GM12878 (cell line): ENCODE data around the gene SLC4A1. TPM values are rescaled to one million over a fixed set of nuclear protein-coding genes. Genes with fewer than 3 reads are reported as not detected.

Experiments
- ATAC-seq: fragments of 200-7000 bp; cut with Tn5 transposase; 3 replicates; pipeline ENCODE4 v1.9.1; 2020; ENCODE audit warnings: mild to moderate bottlenecking, moderate library complexity
- BruUV-seq: library from RNA; stranded (reverse); fragments of 400-500 nt; replicated peaks from 2 replicates; lab custom pipeline; 2021; lab: Mats Ljungman, UMichigan
- CTCF ChIA-PET: fragments of 300-600 bp; sonication (Branson Sonifier 250); formaldehyde crosslinking; extraction: SDS; loops from one replicate; lab custom pipeline; 2021; ENCODE audit warnings: inconsistent platforms; lab: Yijun Ruan, JAX
- POLR2A ChIA-PET: fragments of 350-600 bp; formaldehyde crosslinking; extraction: SDS; loops from one replicate; lab custom pipeline; 2021; ENCODE audit warnings: inconsistent platforms; lab: Charles Lee
- RAD21 ChIA-PET: fragments of 300-600 bp; sonication (Branson Sonifier 250); formaldehyde crosslinking; loops from one replicate; lab custom pipeline; 2023; ENCODE audit warnings: antibody characterized with exemption; ENCODE audit not compliant: unreplicated experiment; lab: Charles Lee
- SMC1A ChIA-PET: fragments of 300-600 bp; sonication (Branson Sonifier 250); formaldehyde crosslinking; loops from one replicate; lab custom pipeline; 2023; ENCODE audit not compliant: unreplicated experiment, uncharacterized antibody; lab: Charles Lee
- DNase-seq: peaks from one replicate; pipeline ENCODE4 v3.0.0-alpha.2; 2011; ENCODE audit warnings: low read depth, low spot score
- FAIRE-seq: peaks from 3 replicates; lab custom pipeline; 2011; peaks lifted over from hg19 to GRCh38; lab: Jason Lieb, UNC
- H2AFZ ChIP-seq: 2 replicates; pipeline ENCODE4 v1.6.0; 2011; ENCODE audit warnings: low read depth, low read length, control low read depth; ENCODE audit not compliant: control insufficient read depth
- H3K27ac ChIP-seq: 2 replicates; pipeline ENCODE4 v1.5.1; 2011; ENCODE audit warnings: control low read depth; ENCODE audit not compliant: control insufficient read depth, insufficient read depth
- H3K27me3 ChIP-seq, 2 experiments: replicated peaks in 1 of 2; 2 replicates each; pipeline versions ENCODE4 v1.6.0 to v1.6.1; 2011; ENCODE audit warnings: low read length in 1 of 2; ENCODE audit not compliant: control insufficient read depth in 2 of 2, insufficient read depth in 2 of 2
- H3K36me3 ChIP-seq, 2 experiments: 2 replicates each; pipeline ENCODE4 v1.5.1; 2011; ENCODE audit warnings: low read length in 1 of 2; ENCODE audit not compliant: control insufficient read depth in 2 of 2, insufficient read depth in 2 of 2
- H3K4me1 ChIP-seq: 2 replicates; pipeline ENCODE4 v1.6.1; 2011; ENCODE audit warnings: mild to moderate bottlenecking, low read length, moderate library complexity, mixed read lengths; ENCODE audit not compliant: control insufficient read depth, insufficient read depth
- H3K4me2 ChIP-seq: 2 replicates; pipeline ENCODE4 v1.6.0; 2011; ENCODE audit warnings: control low read depth; ENCODE audit not compliant: control insufficient read depth, insufficient read depth
- H3K4me3 ChIP-seq: fragments of 200-600 bp; sonication (generic); 2 replicates; pipeline ENCODE4 v1.5.1; 2016
- H3K79me2 ChIP-seq: 2 replicates; pipeline ENCODE4 v1.6.0; 2011; ENCODE audit warnings: low read length; ENCODE audit not compliant: control insufficient read depth, insufficient read depth
- H3K9ac ChIP-seq: 2 replicates; pipeline ENCODE4 v1.8.0; 2011; ENCODE audit warnings: low read length, control low read depth, mixed read lengths; ENCODE audit not compliant: control insufficient read depth, insufficient read depth
- H3K9me3 ChIP-seq: replicated peaks from 3 replicates; pipeline ENCODE4 v1.5.1; 2011; ENCODE audit warnings: mild to moderate bottlenecking, low read length; ENCODE audit not compliant: control insufficient read depth, insufficient read depth
- H4K20me1 ChIP-seq: 2 replicates; pipeline ENCODE4 v1.6.0; 2011; ENCODE audit not compliant: control insufficient read depth, insufficient read depth
- BCL11A ChIP-seq: IDR thresholded peaks from 2 replicates; pipeline ENCODE4 v1.6.1; 2011; ENCODE audit warnings: low read depth, low read length
- BHLHE40 ChIP-seq, 2 experiments: fragments of 450-650 bp in 1 of 2; IDR thresholded peaks; 2 replicates each; pipeline ENCODE4 v1.6.1; 2011 to 2017; ENCODE audit warnings: low read depth in 2 of 2, borderline replicate concordance in 1 of 2, improper control_type of control experiment in 1 of 2, low read length in 1 of 2, mild to moderate bottlenecking in 1 of 2
- FOXM1 ChIP-seq: IDR thresholded peaks from 2 replicates; pipeline ENCODE4 v1.6.1; 2012; ENCODE audit warnings: low read depth, mild to moderate bottlenecking, inconsistent platforms, low read length, moderate library complexity
- HCFC1 ChIP-seq: fragments of 150-350 bp; IDR thresholded peaks from 2 replicates; pipeline ENCODE4 v1.6.1; 2014; ENCODE audit warnings: low read length
- JUNB ChIP-seq: IDR thresholded peaks from 2 replicates; pipeline ENCODE4 v1.6.1; 2016; ENCODE audit warnings: antibody characterized with exemption, mild to moderate bottlenecking
- NR2C2 ChIP-seq: IDR thresholded peaks from 2 replicates; pipeline ENCODE4 v1.6.1; 2011; ENCODE audit warnings: borderline replicate concordance, low read depth; ENCODE audit not compliant: control insufficient read depth, insufficient read length
- PAX8 ChIP-seq: fragments of 450-650 bp; IDR thresholded peaks from 2 replicates; pipeline ENCODE4 v1.6.1; 2017; ENCODE audit warnings: mild to moderate bottlenecking, moderate library complexity
- SREBF2 ChIP-seq: IDR thresholded peaks from 2 replicates; pipeline ENCODE4 v1.6.1; 2012; ENCODE audit warnings: mild to moderate bottlenecking, low read length
- TAF1 ChIP-seq: IDR thresholded peaks from 2 replicates; pipeline ENCODE4 v1.6.1; 2011; ENCODE audit warnings: mild to moderate bottlenecking, low read depth, low read length, borderline replicate concordance
- WRNIP1 ChIP-seq: IDR thresholded peaks from 2 replicates; pipeline ENCODE4 v1.6.1; 2011; ENCODE audit warnings: low read depth, low read length, improper control_type of control experiment, borderline replicate concordance
- ZNF217 ChIP-seq: fragments of 450-650 bp; IDR thresholded peaks from 2 replicates; pipeline ENCODE4 v1.6.1; 2017; ENCODE audit warnings: antibody characterized with exemption, mild to moderate bottlenecking
- ZNF24 ChIP-seq: fragments of 450-650 bp; IDR thresholded peaks from 2 replicates; pipeline ENCODE4 v1.6.1; 2017; ENCODE audit warnings: antibody characterized with exemption, mild to moderate bottlenecking
- WGBS: methylation state at CpG from one replicate; pipeline ENCODE4 v1.1.6; 2016; ENCODE audit warnings: low lambda C conversion rate; ENCODE audit not compliant: insufficient replicate concordance, insufficient coverage; ENCODE audit errors: missing lambda C conversion rate; 5-methylcytosine and 5-hydroxymethylcytosine counted together
- in situ Hi-C: fragments of 300-500 bp; cut with MboI; formaldehyde crosslinking; loops from 9 replicates; pipeline ENCODE4 v1.14.3; 2018; ENCODE audit warnings: mixed read lengths
- intact Hi-C: fragments of 100-400 bp; cut with micrococcal nuclease; formaldehyde crosslinking; loops from one replicate; pipeline ENCODE4 v1.14.2; 2022; ENCODE audit not compliant: unreplicated experiment
- polyA plus RNA-seq, 11 experiments: library from polyadenylated mRNA; depleted of rRNA in 4 of 11; unstranded in 6 of 11; stranded (reverse) in 5 of 11; fragments of >200 nt; fragmentation: Nextera tagmentation in 4 of 11; fragmentation: Illumina TruSeq in 1 of 11; extraction: Ambion mirVana in 4 of 11; extraction: Trizol in 1 of 11; gene quantifications; 1 replicate in 1 of 11; 2 replicates in 10 of 11; pipeline versions ENCODE4 v1.2.1 to v1.2.3, GENCODE V29; 2011 to 2016; ENCODE audit warnings: inconsistent platforms in 2 of 11, missing spikeins in 2 of 11, low read depth in 1 of 11
- total RNA-seq, 4 experiments: library from RNA; depleted of rRNA in 3 of 4; stranded (reverse); fragments of >200 nt in 3 of 4; fragmentation: Illumina TruSeq in 1 of 4; extraction: Trizol in 1 of 4; gene quantifications; 2 replicates each; pipeline versions ENCODE4 v1.2.1 to v1.2.3, GENCODE V29; 2013 to 2021
- TF ChIP-seq, protein P1 (sequence below): fragments of 450-650 bp; IDR thresholded peaks from 2 replicates; pipeline ENCODE4 v1.6.1; 2017; ENCODE audit warnings: mild to moderate bottlenecking, moderate library complexity
- TF ChIP-seq, protein P2 (sequence below): fragments of 450-650 bp; formaldehyde crosslinking; IDR thresholded peaks from 2 replicates; pipeline ENCODE4 v1.4.0; 2022; ENCODE audit warnings: mild to moderate bottlenecking, moderate library complexity
- TF ChIP-seq, protein P3 (sequence below): IDR thresholded peaks from 2 replicates; pipeline ENCODE4 v1.6.1; 2011; ENCODE audit warnings: mild to moderate bottlenecking, low read depth, low read length, moderate library complexity; ENCODE audit not compliant: insufficient replicate concordance

Gene SLC4A1
- total and polyA plus RNA-seq, 10 of the 15 experiments (the other 5 are each of a cell fraction or from before 2014, with no cell fraction given) = 0.03 TPM; not detected in 9

DNA sequence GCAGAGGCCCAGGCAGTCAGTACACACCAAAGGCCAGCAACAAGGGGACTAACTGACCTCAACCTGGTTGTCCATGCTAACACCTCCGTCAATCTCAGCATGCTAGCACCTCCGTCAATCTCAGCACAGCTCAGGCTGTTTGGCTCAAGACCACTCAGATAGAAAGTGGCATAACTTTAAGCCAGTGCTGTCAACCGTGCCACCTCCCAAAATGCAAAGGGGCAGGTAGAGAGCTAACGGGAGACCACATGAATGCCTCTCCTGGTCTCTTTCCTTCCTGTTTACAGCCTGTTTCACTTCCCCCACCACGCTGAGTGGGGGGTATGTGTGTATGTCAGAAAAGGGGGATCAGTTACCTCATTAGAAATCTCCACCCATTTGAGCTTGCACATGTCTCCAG lies 51.8 kb downstream of the SLC4A1 start (continued):
- TF ChIP-seq, protein P1, sequence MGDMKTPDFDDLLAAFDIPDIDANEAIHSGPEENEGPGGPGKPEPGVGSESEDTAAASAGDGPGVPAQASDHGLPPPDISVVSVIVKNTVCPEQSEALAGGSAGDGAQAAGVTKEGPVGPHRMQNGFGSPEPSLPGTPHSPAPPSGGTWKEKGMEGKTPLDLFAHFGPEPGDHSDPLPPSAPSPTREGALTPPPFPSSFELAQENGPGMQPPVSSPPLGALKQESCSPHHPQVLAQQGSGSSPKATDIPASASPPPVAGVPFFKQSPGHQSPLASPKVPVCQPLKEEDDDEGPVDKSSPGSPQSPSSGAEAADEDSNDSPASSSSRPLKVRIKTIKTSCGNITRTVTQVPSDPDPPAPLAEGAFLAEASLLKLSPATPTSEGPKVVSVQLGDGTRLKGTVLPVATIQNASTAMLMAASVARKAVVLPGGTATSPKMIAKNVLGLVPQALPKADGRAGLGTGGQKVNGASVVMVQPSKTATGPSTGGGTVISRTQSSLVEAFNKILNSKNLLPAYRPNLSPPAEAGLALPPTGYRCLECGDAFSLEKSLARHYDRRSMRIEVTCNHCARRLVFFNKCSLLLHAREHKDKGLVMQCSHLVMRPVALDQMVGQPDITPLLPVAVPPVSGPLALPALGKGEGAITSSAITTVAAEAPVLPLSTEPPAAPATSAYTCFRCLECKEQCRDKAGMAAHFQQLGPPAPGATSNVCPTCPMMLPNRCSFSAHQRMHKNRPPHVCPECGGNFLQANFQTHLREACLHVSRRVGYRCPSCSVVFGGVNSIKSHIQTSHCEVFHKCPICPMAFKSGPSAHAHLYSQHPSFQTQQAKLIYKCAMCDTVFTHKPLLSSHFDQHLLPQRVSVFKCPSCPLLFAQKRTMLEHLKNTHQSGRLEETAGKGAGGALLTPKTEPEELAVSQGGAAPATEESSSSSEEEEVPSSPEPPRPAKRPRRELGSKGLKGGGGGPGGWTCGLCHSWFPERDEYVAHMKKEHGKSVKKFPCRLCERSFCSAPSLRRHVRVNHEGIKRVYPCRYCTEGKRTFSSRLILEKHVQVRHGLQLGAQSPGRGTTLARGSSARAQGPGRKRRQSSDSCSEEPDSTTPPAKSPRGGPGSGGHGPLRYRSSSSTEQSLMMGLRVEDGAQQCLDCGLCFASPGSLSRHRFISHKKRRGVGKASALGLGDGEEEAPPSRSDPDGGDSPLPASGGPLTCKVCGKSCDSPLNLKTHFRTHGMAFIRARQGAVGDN = peak; percentile 84; the same call in 1 of the 2 replicates
- TF ChIP-seq, all 136 proteins: peak for 23

DNA sequence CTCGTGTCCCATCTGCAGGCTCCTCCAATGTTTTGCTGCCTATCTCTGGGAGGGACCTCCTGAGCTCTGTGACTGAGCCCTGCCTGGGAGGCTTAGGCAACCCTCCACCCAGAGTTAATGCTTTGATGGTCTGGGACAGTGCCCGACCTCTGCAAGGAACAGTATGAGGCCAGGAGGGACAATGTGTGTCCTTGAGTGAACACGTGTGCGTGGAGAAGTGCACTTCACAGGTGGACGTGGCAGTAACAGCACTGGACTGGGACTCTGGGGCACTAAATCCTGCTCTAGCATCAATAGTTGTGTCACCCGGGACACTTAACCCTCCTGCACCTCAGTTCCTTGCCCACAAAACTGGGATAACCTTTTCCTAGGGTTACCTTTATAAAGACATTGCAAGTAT lies 53.0 kb downstream of the SLC4A1 start:
- Histone ChIP-seq H3K4me3 (no peak overlapping the region), H3K4me1 (peaks cover 27% of the 10 kb centered on the region), H3K9ac (no peak overlapping the region), H3K27ac (no peak overlapping the region), H3K9me3 (no peaks in the 10 kb centered on the region), H3K4me2 (no peak overlapping the region), H4K20me1 (no peaks in the 10 kb centered on the region), H3K79me2 (peaks cover 46% of the 10 kb centered on the region), H3K36me3 (peaks cover 28 to 43% of the 10 kb centered on the region in 2 experiments), H3K27me3 (no peaks in the 10 kb centered on the region), H2AFZ (no peak overlapping the region)
- in situ Hi-C loops (loop anchor here (25.0 kb wide), 1 partner anchor 297 kb away; the partner anchor contains the start of gene GPATCH8), intact Hi-C loops (loop anchor here (10.0 kb wide), 1 partner anchor 290 kb away; the partner anchor contains the start of gene GPATCH8)
- no peak for DNase-seq
- ChIA-PET CTCF (interaction anchor here (0.8 to 3.9 kb wide), 3 partner anchors 13 to 131 kb away, joined by 3 to 43 read pairs (median 3); partner anchors contain the start of genes ATXN7L3 and GRN), RAD21 (no interaction called here), SMC1A (interaction anchor here (1.1 kb wide), 1 partner anchor 134 kb away, joined by 4 read pairs; no protein-coding TSS in a partner anchor), POLR2A (interaction anchor here (0.5 kb wide), 2 partner anchors 30 to 288 kb away, joined by 3 to 5 read pairs; no protein-coding TSS in a partner anchor)
- BruUV-seq = no TSS peak
- FAIRE-seq = no peak
- 81% methylated on average over 6 of the region's 6 CpGs for WGBS
- ATAC-seq = no peak
- no peak for TF ChIP-seq FOXM1
- no peak for TF ChIP-seq ZNF24
- TF ChIP-seq ZNF217 = no peak
- TF ChIP-seq, protein P2, sequence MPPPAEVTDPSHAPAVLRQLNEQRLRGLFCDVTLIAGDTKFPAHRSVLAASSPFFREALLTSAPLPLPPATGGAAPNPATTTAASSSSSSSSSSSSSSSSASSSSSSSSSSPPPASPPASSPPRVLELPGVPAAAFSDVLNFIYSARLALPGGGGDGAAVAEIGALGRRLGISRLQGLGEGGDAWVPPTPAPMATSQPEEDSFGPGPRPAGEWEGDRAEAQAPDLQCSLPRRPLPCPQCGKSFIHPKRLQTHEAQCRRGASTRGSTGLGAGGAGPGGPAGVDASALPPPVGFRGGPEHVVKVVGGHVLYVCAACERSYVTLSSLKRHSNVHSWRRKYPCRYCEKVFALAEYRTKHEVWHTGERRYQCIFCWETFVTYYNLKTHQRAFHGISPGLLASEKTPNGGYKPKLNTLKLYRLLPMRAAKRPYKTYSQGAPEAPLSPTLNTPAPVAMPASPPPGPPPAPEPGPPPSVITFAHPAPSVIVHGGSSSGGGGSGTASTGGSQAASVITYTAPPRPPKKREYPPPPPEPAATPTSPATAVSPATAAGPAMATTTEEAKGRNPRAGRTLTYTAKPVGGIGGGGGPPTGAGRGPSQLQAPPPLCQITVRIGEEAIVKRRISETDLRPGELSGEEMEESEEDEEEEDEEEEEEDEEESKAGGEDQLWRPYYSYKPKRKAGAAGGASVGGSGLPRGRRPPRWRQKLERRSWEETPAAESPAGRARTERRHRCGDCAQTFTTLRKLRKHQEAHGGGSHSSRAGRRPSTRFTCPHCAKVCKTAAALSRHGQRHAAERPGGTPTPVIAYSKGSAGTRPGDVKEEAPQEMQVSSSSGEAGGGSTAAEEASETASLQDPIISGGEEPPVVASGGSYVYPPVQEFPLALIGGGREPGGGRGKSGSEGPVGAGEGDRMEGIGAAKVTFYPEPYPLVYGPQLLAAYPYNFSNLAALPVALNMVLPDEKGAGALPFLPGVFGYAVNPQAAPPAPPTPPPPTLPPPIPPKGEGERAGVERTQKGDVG (CRISPR knock-in tag) = no peak
- no peak for TF ChIP-seq PAX8
- no peak for TF ChIP-seq SREBF2
- TF ChIP-seq, protein P3, sequence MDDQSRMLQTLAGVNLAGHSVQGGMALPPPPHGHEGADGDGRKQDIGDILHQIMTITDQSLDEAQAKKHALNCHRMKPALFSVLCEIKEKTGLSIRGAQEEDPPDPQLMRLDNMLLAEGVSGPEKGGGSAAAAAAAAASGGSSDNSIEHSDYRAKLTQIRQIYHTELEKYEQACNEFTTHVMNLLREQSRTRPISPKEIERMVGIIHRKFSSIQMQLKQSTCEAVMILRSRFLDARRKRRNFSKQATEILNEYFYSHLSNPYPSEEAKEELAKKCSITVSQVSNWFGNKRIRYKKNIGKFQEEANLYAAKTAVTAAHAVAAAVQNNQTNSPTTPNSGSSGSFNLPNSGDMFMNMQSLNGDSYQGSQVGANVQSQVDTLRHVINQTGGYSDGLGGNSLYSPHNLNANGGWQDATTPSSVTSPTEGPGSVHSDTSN = no peak
- TF ChIP-seq BCL11A = no peak
- no peak for TF ChIP-seq JUNB
- no peak for TF ChIP-seq WRNIP1
- no peak for TF ChIP-seq BHLHE40 (IDR thresholded peaks at IDR 0.05; ENCODE audit: borderline replicate concordance in 1 of 2, low read depth in 2 of 2, low read length in 1 of 2)
- TF ChIP-seq HCFC1 = no peak
- no peak for TF ChIP-seq TAF1
- no peak for TF ChIP-seq NR2C2
